Naive B cell (primary cell): ENCODE data around the gene SSNA1. TPM values are rescaled to one million over a fixed set of nuclear protein-coding genes. Genes with fewer than 3 reads are reported as not detected.
A peak's percentile ranks its signal among the peaks of the same experiment; 100 is the strongest.

ENCODE experiments used
- ATAC-seq, 2 donors: fragments of 150-1000 bp; cut with Tn5 transposase; 2 replicates each; pipeline ENCODE4 v1.10.0; 2021; ENCODE audit warnings: low read depth in 2 of 2, mild to moderate bottlenecking in 2 of 2, moderate library complexity in 2 of 2
- DNase-seq: peaks from one replicate; pipeline ENCODE4 v3.0.0; 2022
- H3K27ac Mint-ChIP-seq, 6 donors: one replicate each; pipeline ENCODE4 v1.8.0; 2020 to 2022; ENCODE audit warnings: mild to moderate bottlenecking in 6 of 6, mixed read lengths in 6 of 6, moderate library complexity in 5 of 6, inconsistent platforms in 2 of 6
- H3K27me3 Mint-ChIP-seq, 3 donors: one replicate each; pipeline ENCODE4 v1.8.0; 2021 to 2022; ENCODE audit warnings: mixed read lengths in 3 of 3, mild to moderate bottlenecking in 1 of 3
- H3K36me3 Mint-ChIP-seq, 2 donors: one replicate each; pipeline ENCODE4 v1.8.0; 2020 to 2022; ENCODE audit warnings: mixed read lengths in 2 of 2, inconsistent platforms in 1 of 2, mild to moderate bottlenecking in 1 of 2
- H3K4me1 Mint-ChIP-seq, 3 donors: one replicate each; pipeline ENCODE4 v1.8.0; 2020 to 2022; ENCODE audit warnings: mixed read lengths in 3 of 3, inconsistent platforms in 1 of 3, mild to moderate bottlenecking in 1 of 3, moderate library complexity in 1 of 3
- H3K4me3 Mint-ChIP-seq, 8 donors: one replicate each; pipeline ENCODE4 v1.8.0; 2020 to 2022; ENCODE audit warnings: mild to moderate bottlenecking in 8 of 8, mixed read lengths in 8 of 8, moderate library complexity in 8 of 8, inconsistent platforms in 2 of 8
- H3K9me3 Mint-ChIP-seq, 7 donors: one replicate each; pipeline ENCODE4 v1.8.0; 2020 to 2022; ENCODE audit warnings: mixed read lengths in 7 of 7, mild to moderate bottlenecking in 5 of 7, inconsistent platforms in 2 of 7, moderate library complexity in 1 of 7
- polyA plus RNA-seq, 6 donors: library from polyadenylated mRNA; unstranded; fragments of 300-500 nt; fragmentation: Illumina TruSeq; gene quantifications; one replicate each; pipeline ENCODE4 v1.2.3, GENCODE V29; 2021; ENCODE audit warnings: low read depth in 6 of 6

Gene SSNA1
- polyA plus RNA-seq: 100 to 1,000 TPM; 112 to 145 (median 132) TPM

GRCh38 chr9:137188490-137189296 lies at the start of gene SSNA1, which contains the start of gene ANAPC2:
Gene SSNA1 (plus strand): TSS chr9:137188676. CDS start chr9:137188727, 51 bp downstream.
Gene ANAPC2 (minus strand): TSS chr9:137188560. CDS start chr9:137188532, 28 bp downstream.
- Mint-ChIP-seq H3K27me3 (no peaks in the 10 kb centered on the region), H3K27ac (peak within 1 kb of the TSS; percentile 94 to 99 (median 97)), H3K4me3 (peak within 1 kb of the TSS; percentile 92 to 96 (median 94)), H3K4me1 (peaks cover 28 to 47% (median 40%) of the 10 kb centered on the region in 3 donors), H3K9me3 (no peaks in the 10 kb centered on the region), H3K36me3 (peaks cover 0 to 8% of the 10 kb centered on the region in 2 donors)
- DNase-seq (peak; percentile 93), ATAC-seq (peak; percentile 80 to 81)

- DNase-seq: no peak
- peaks cover 0 to 8% of the 10 kb centered on the region in 2 donors for H3K36me3 Mint-ChIP-seq
- H3K27ac Mint-ChIP-seq: peak within 1 kb of the TSS in 3 of 6 donors; percentile 47 to 78 (median 56)
- no peaks in the 10 kb centered on the region for H3K9me3 Mint-ChIP-seq
- H3K4me1 Mint-ChIP-seq: peaks cover 9 to 16% (median 11%) of the 10 kb centered on the region in 3 donors
- H3K4me3 Mint-ChIP-seq: peak within 1 kb of the TSS in 3 of 8 donors; percentile 20 to 65 (median 62)
- peaks cover 32 to 80% (median 65%) of the 10 kb centered on the region in 3 donors for H3K27me3 Mint-ChIP-seq
- ATAC-seq: peak; percentile 51 to 60
Observed at GRCh38 chr9:137138722-137139467, 49.6 kb upstream of the SSNA1 start, which contains the start of gene GRIN1. Gene GRIN1 (plus strand): TSS chr9:137139154. CDS start chr9:137139487, 333 bp downstream.

- Mint-ChIP-seq H3K4me1 (peaks cover 9 to 16% (median 11%) of the 10 kb centered on the region in 3 donors), H3K4me3 (peak overlapping the region in 2 of 8 donors; percentile 20 to 62), H3K9me3 (no peaks in the 10 kb centered on the region), H3K27me3 (peaks cover 32 to 86% (median 70%) of the 10 kb centered on the region in 3 donors), H3K27ac (peak overlapping the region in 1 of 6 donors; percentile 56), H3K36me3 (peaks cover 0 to 8% of the 10 kb centered on the region in 2 donors)
- DNase-seq (no peak), ATAC-seq (peak; percentile 30 to 31)
Observed at GRCh38 chr9:137139468-137140150, 48.9 kb upstream of the SSNA1 start.

- peaks cover 0 to 8% of the 10 kb centered on the region in 2 donors for H3K36me3 Mint-ChIP-seq
- ATAC-seq: no peak
- H3K27me3 Mint-ChIP-seq: peaks cover 32 to 82% (median 70%) of the 10 kb centered on the region in 3 donors
- H3K4me3 Mint-ChIP-seq: peak overlapping the region in 3 of 8 donors; percentile 20 to 62 (median 30)
- H3K27ac Mint-ChIP-seq: no peak overlapping the region
- no peaks in the 10 kb centered on the region for H3K9me3 Mint-ChIP-seq
- peaks cover 9 to 16% (median 11%) of the 10 kb centered on the region in 3 donors for H3K4me1 Mint-ChIP-seq
- no peak for DNase-seq
Observed at GRCh38 chr9:137140151-137141012, 48.1 kb upstream of the SSNA1 start.

- DNase-seq: no peak
- peaks cover 25 to 75% (median 66%) of the 10 kb centered on the region in 3 donors for H3K27me3 Mint-ChIP-seq
- H3K27ac Mint-ChIP-seq: no peak overlapping the region
- H3K4me3 Mint-ChIP-seq: peak overlapping the region in 1 of 8 donors; percentile 30
- no peaks in the 10 kb centered on the region for H3K9me3 Mint-ChIP-seq
- H3K4me1 Mint-ChIP-seq: peaks cover 9 to 12% (median 11%) of the 10 kb centered on the region in 3 donors
- no peak for ATAC-seq
- peaks cover 0 to 8% of the 10 kb centered on the region in 2 donors for H3K36me3 Mint-ChIP-seq
Observed at GRCh38 chr9:137141050-137141810, 47.2 kb upstream of the SSNA1 start.

- DNase-seq (no peak), ATAC-seq (no peak)
- H3K4me1 Mint-ChIP-seq: peaks cover 11 to 13% (median 12%) of the 10 kb centered on the region in 3 donors
- H3K36me3 Mint-ChIP-seq: peaks cover 0 to 8% of the 10 kb centered on the region in 2 donors
- H3K9me3 Mint-ChIP-seq: peaks cover 0 to 2% (median 0%) of the 10 kb centered on the region in 7 donors
- no peak overlapping the region for H3K4me3 Mint-ChIP-seq
- H3K27ac Mint-ChIP-seq: peak overlapping the region in 2 of 6 donors; percentile 82 to 97
- peaks cover 25 to 76% (median 69%) of the 10 kb centered on the region in 3 donors for H3K27me3 Mint-ChIP-seq
Observed at GRCh38 chr9:137141976-137142936, 46.2 kb upstream of the SSNA1 start.

- H3K27me3 Mint-ChIP-seq: peaks cover 21 to 73% (median 60%) of the 10 kb centered on the region in 3 donors
- peaks cover 0 to 2% (median 0%) of the 10 kb centered on the region in 7 donors for H3K9me3 Mint-ChIP-seq
- DNase-seq (no peak), ATAC-seq (no peak)
- H3K36me3 Mint-ChIP-seq: peaks cover 0 to 8% of the 10 kb centered on the region in 2 donors
- H3K4me3 Mint-ChIP-seq: no peak overlapping the region
- peaks cover 5 to 8% (median 6%) of the 10 kb centered on the region in 3 donors for H3K4me1 Mint-ChIP-seq
- H3K27ac Mint-ChIP-seq: no peak overlapping the region
Observed at GRCh38 chr9:137143459-137143858, 45.0 kb upstream of the SSNA1 start.

GRCh38 chr9:137145731-137146526 lies 42.5 kb upstream of the SSNA1 start:
- Mint-ChIP-seq H3K27ac (no peak overlapping the region), H3K9me3 (peaks cover 0 to 4% (median 0%) of the 10 kb centered on the region in 7 donors), H3K27me3 (peaks cover 15 to 57% (median 43%) of the 10 kb centered on the region in 3 donors), H3K4me3 (no peak overlapping the region), H3K36me3 (peaks cover 0 to 8% of the 10 kb centered on the region in 2 donors), H3K4me1 (peaks cover 5 to 9% (median 6%) of the 10 kb centered on the region in 3 donors)
- no peak for DNase-seq
- ATAC-seq: no peak

GRCh38 chr9:137146527-137146918 lies 42.0 kb upstream of the SSNA1 start:
- ATAC-seq (no peak), DNase-seq (no peak)
- Mint-ChIP-seq H3K27me3 (peaks cover 15 to 51% (median 43%) of the 10 kb centered on the region in 3 donors), H3K4me3 (no peak overlapping the region), H3K36me3 (peaks cover 0 to 8% of the 10 kb centered on the region in 2 donors), H3K27ac (no peak overlapping the region), H3K4me1 (peaks cover 9 to 12% (median 11%) of the 10 kb centered on the region in 3 donors), H3K9me3 (peaks cover 0 to 7% (median 0%) of the 10 kb centered on the region in 7 donors)
